KOPT-K1 (cell line): ENCODE data around the gene ATP13A3.
"Not testable (repeated sequence)": the region's sequence is repeated elsewhere in the genome, so short reads cannot be mapped to it uniquely, and the experiment has no call there.

Source experiments
- H3K27ac ChIP-seq: fragments of 200-600 bp; sonication (generic); 2 replicates; pipeline ENCODE4 v1.5.1; 2016; ENCODE audit warnings: antibody characterized with exemption, mild to moderate bottlenecking, low read depth, low read length; ENCODE audit not compliant: poor library complexity, severe bottlenecking
- H3K36me3 ChIP-seq: fragments of 200-600 bp; sonication (generic); 2 replicates; pipeline ENCODE4 v1.5.1; 2017; ENCODE audit warnings: antibody characterized with exemption, mild to moderate bottlenecking, low read length, moderate library complexity; ENCODE audit not compliant: insufficient read depth
- H3K9me3 ChIP-seq: fragments of 200-600 bp; sonication (generic); 2 replicates; pipeline ENCODE4 v1.5.1; 2017; ENCODE audit warnings: antibody characterized with exemption, low read length, mild to moderate bottlenecking; ENCODE audit not compliant: insufficient read depth, poor library complexity, severe bottlenecking

Gene ATP13A3

DNA sequence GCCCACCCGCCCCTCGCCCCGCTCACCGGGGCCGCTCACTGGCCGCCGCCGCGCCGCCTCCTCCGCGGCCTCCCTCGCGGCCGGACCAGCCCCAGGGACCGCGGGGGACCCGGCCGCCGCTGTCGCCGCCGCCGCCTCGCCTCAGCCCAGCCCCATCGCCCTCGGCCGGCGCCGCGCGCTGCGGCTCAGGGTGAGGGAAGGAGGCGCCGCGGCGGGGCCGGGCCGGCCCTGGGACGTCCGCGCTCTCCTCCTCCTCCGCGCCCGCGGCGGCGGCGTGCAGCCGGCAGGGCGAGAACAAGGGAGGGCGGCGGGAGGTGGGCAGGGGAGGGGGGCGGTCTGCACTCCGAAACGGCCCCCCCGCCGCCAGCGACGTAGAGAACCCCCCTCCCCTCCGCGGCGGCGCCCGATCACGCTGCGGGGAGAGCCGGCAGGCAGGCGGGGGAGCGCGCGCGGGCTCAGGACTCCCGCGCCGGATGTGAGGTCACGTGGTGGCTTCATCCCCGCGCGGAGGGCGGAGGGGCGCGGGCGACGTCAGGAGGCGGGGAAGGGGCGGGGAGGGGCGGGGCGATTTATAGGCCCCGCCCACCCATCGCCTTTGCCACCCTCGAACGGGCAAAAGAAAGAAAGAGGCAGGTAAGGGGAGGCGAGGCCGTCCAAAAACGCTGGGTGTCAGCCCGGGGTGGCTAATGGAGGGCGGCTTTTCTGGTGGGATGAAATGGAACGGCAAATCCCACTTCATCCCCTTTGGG is at the start of gene ATP13A3:
Gene ATP13A3 (minus strand): TSS at position 463 of the 749 bp plus-strand sequence. CDS start 24,812 bp downstream, outside the sequence.
- Histone ChIP-seq H3K9me3 (no peaks in the 10 kb centered on the region), H3K36me3 (peaks cover 24% of the 10 kb centered on the region), H3K27ac (peak within 1 kb of the TSS; percentile 73)

DNA sequence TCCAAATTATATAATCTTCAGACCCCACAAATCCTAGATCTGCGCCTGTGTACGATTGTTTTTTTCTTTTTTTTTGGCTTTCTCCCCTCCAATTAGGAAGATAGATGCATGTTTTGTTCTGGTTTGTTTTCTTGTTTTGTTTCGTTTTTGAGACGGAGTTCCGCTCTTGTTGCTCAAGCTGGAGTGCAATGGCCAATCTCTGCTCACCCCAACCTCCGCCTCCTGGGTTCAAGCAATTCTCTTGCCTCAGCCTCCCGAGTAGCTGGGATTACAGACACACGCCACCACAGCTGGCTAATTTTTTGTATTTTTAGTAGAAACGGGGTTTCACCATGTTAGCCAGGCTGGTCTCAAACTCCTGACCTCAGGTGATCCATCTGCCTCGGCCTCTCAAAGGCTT is 48.4 kb upstream of the ATP13A3 start:
- not testable (repeated sequence) for H3K36me3 ChIP-seq, H3K27ac ChIP-seq
- H3K9me3 ChIP-seq: peaks cover 20% of the 10 kb centered on the region

- Histone ChIP-seq H3K36me3 (no peaks in the 10 kb centered on the region), H3K9me3 (peaks cover 20% of the 10 kb centered on the region), H3K27ac (no peak overlapping the region)
Observed at GRCh38 chr3:194534243-194534642, 47.4 kb upstream of the ATP13A3 start.

GRCh38 chr3:194532591-194532990 is 45.8 kb upstream of the ATP13A3 start:
- Histone ChIP-seq H3K36me3 (no peaks in the 10 kb centered on the region), H3K9me3 (peaks cover 20% of the 10 kb centered on the region), H3K27ac (no peak overlapping the region)

DNA sequence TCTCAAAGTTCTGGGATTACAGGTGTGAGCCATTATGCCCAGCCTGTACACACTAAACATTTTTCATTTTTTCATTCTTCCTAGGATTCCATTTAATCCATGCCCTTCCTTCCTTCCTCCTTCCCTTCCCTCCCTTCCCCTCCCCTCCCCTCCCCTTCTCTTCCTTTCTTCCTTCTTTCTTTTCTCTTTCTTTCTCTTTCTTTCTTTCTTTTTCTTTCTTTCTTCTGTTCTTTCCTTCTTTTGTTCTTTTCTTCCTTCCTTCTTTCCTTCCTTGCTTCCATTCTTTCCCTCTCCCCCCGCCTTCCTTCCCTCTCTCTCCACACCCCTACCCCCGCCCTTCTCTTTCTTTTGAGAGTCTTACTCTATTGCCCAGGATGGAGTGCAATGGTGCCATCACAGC is 40.9 kb upstream of the ATP13A3 start:
- Histone ChIP-seq H3K9me3 (no peaks in the 10 kb centered on the region), H3K36me3 (no peaks in the 10 kb centered on the region), H3K27ac (no peak overlapping the region)

DNA sequence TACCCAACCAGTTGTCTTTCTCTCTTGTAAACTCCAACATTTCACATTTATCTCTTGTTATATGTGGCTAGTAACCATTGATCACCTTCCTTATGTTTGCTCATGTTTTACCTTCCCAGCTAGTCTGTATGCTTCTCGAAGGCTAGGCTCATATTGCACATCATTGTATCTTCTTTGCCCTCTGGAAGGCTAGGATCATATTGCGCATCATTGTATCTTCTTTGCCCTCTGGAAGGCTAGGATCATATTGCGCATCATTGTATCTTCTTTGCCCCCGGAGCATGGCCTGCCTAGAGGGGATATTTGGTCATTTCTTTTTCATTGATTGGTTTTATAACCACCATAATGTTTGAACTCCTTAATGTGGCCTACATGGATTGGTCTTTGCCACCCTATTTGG is 39.4 kb upstream of the ATP13A3 start:
- no peak overlapping the region for H3K27ac ChIP-seq
- H3K9me3 ChIP-seq: no peaks in the 10 kb centered on the region
- no peaks in the 10 kb centered on the region for H3K36me3 ChIP-seq

GRCh38 chr3:194522579-194523046 is 35.8 kb upstream of the ATP13A3 start:
- no peak overlapping the region for H3K27ac ChIP-seq
- no peaks in the 10 kb centered on the region for H3K36me3 ChIP-seq
- H3K9me3 ChIP-seq: no peaks in the 10 kb centered on the region

DNA sequence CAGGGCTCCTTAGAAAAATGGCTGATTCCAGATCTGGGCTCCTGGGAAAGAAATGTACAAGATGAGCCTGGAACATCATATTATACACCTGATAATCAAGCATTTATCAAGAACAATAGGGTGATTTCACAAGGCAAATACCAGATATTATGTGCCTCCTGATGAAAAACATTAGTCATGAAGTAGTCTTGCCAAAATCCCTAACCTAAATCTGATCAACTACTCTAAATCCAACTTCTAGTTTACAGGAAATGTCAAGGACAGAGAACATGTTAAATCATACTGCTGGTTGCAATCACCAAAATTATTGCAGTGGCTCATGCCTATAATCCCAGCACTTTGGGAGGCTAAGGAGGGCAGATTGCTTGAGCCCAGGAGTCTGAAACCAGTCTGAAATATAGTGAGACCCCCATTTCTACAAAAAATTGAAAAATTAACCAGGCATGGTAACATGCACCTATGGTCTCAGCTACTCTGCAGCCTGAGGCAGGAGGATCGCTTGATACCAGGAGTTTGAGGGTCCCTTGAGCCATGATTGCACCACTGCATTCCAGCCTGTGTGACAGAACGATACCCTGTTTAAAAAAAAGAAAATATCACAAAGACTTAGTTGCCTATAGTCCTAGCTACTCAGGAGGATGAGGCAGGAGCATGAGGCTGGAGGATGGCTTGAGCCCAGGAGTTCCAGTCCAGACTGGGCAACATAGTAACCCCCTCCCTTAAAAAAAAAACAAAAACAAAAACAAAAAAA is 34.9 kb upstream of the ATP13A3 start:
- no peaks in the 10 kb centered on the region for H3K9me3 ChIP-seq
- H3K27ac ChIP-seq: no peak overlapping the region
- no peaks in the 10 kb centered on the region for H3K36me3 ChIP-seq

- not testable (repeated sequence) for H3K36me3 ChIP-seq, H3K9me3 ChIP-seq, H3K27ac ChIP-seq
Observed at GRCh38 chr3:194520682-194521162, 33.9 kb upstream of the ATP13A3 start.

DNA sequence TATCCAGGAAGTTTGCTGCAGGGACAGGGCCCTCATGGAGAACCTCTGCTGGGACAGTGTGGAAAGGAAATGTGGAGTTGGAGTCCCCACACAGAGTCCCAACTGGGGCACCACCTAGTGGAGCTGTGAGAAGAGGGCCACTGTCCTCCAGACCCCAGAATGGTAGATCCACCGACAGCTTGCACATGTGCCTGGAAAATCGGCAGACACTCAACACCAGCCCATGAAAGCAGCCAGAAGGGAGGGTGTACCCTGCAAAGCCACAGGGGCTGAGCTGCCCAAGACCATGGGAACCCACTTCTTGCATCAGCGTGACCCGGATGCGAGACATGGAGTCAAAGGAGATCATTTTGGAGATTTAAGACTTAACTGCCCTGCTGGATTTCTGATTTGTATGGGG is 33.4 kb upstream of the ATP13A3 start:
- H3K36me3 ChIP-seq, H3K9me3 ChIP-seq, H3K27ac ChIP-seq: not testable (repeated sequence)

DNA sequence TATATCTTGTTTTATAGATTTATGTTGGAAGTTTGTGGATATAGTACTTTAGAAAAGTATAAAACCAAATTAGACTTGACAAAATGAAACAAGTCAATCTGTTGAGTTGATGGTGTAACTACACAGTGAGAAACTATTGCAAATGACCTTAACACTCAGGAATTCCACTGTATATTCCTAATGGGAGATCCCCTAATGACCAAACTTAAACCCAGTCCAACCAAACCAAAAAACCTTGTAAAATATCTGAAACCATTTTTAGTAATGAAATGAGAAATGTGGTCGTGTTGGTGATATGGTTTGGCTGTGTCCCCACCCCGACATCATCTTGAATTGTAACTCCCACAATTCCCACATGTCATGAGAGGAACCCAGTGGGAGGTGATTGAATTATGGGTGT is 31.9 kb upstream of the ATP13A3 start:
- Histone ChIP-seq H3K27ac (no peak overlapping the region), H3K9me3 (no peaks in the 10 kb centered on the region), H3K36me3 (no peaks in the 10 kb centered on the region)

- Histone ChIP-seq H3K9me3 (no peaks in the 10 kb centered on the region), H3K36me3 (no peaks in the 10 kb centered on the region), H3K27ac (no peak overlapping the region)
Observed at GRCh38 chr3:194517333-194517732, 30.5 kb upstream of the ATP13A3 start.

- H3K36me3 ChIP-seq: no peaks in the 10 kb centered on the region
- no peaks in the 10 kb centered on the region for H3K9me3 ChIP-seq
- H3K27ac ChIP-seq: no peak overlapping the region
Observed at GRCh38 chr3:194514626-194515025, 27.8 kb upstream of the ATP13A3 start.

GRCh38 chr3:194512895-194513601 is 26.2 kb upstream of the ATP13A3 start:
- Histone ChIP-seq H3K36me3 (no peaks in the 10 kb centered on the region), H3K27ac (no peak overlapping the region)

More at GRCh38 chr3:194512895-194513601, 26.2 kb upstream of the ATP13A3 start:
- no peaks in the 10 kb centered on the region for H3K9me3 ChIP-seq
